ENCODE results near the gene BAZ2B.

Gene BAZ2B

GRCh38 chr2:159518321-159519005 is 97.9 kb downstream of the BAZ2B start:
- Histone ChIP-seq H3K27me3 (no peaks in the 10 kb centered on the region), H3K4me3 (no peak overlapping the region), H3K9me3 (replicated peaks in 1 of 11) (0 out of 22 replicates have a peak, but pooled peaks cover 0 to 6% (median 2%) of the 10 kb centered on the region in 11 experiments), H3K36me3 (peaks cover 0 to 7% (median 0%) of the 10 kb centered on the region in 11 experiments; a peak in 1 of 22 replicates), H3K27ac (no peak overlapping the region), H3K4me2 (no peak overlapping the region), H4K20me1 (peaks cover 0 to 15% (median 0%) of the 10 kb centered on the region in 11 experiments; a peak in 2 of 22 replicates), H3K4me1 (peaks cover 0 to 29% (median 9%) of the 10 kb centered on the region in 10 experiments; a peak in 13 of 20 replicates), H3K9ac (no peak overlapping the region)
- no peak for TF ChIP-seq Cebpa-rat (IDR thresholded peaks at IDR 0.05)

- 0 out of 22 replicates have a peak, but pooled peaks cover 0 to 6% (median 2%) of the 10 kb centered on the region in 11 experiments for H3K9me3 ChIP-seq (replicated peaks in 1 of 11)
- H3K9ac ChIP-seq: peak overlapping the region in 6 of 11 experiments; percentile 2 to 62 (median 36); a peak in 6 of 22 replicates
- no peaks in the 10 kb centered on the region for H3K27me3 ChIP-seq
- peaks cover 0 to 29% (median 9%) of the 10 kb centered on the region in 10 experiments; a peak in 13 of 20 replicates for H3K4me1 ChIP-seq
- no peak for TF ChIP-seq Cebpa-rat (IDR thresholded peaks at IDR 0.05)
- H3K36me3 ChIP-seq: 0 out of 22 replicates have a peak, but pooled peaks cover 0 to 7% (median 0%) of the 10 kb centered on the region in 11 experiments
- H3K27ac ChIP-seq: peak overlapping the region in 9 of 11 experiments; percentile 7 to 67 (median 40); a peak in 14 of 22 replicates
- peaks cover 0 to 22% (median 0%) of the 10 kb centered on the region in 11 experiments; a peak in 2 of 22 replicates for H4K20me1 ChIP-seq
- no peak overlapping the region; a peak in 1 of 20 replicates for H3K4me3 ChIP-seq
- peak overlapping the region; percentile 10 to 69 (median 41); a peak in 16 of 22 replicates for H3K4me2 ChIP-seq
Observed at GRCh38 chr2:159516241-159516758, 100.0 kb downstream of the BAZ2B start.

GRCh38 chr2:159515441-159515840 is 100.9 kb downstream of the BAZ2B start:
- Histone ChIP-seq H3K36me3 (0 out of 22 replicates have a peak, but pooled peaks cover 0 to 7% (median 0%) of the 10 kb centered on the region in 11 experiments), H3K4me1 (peaks cover 0 to 29% (median 9%) of the 10 kb centered on the region in 10 experiments; a peak in 13 of 20 replicates), H3K9ac (no peak overlapping the region; a peak in 1 of 22 replicates), H3K27ac (peak overlapping the region in 3 of 11 experiments; percentile 29 to 65 (median 54); a peak in 5 of 22 replicates), H3K4me3 (no peak overlapping the region), H4K20me1 (peaks cover 0 to 23% (median 0%) of the 10 kb centered on the region in 11 experiments; a peak in 2 of 22 replicates), H3K4me2 (peak overlapping the region in 4 of 11 experiments; percentile 33 to 67 (median 62); a peak in 5 of 22 replicates), H3K9me3 (replicated peaks in 1 of 11) (0 out of 22 replicates have a peak, but pooled peaks cover 0 to 6% (median 2%) of the 10 kb centered on the region in 11 experiments), H3K27me3 (no peaks in the 10 kb centered on the region)
- TF ChIP-seq Cebpa-rat (IDR thresholded peaks at IDR 0.05): no peak

- Histone ChIP-seq H3K9me3 (replicated peaks in 1 of 11) (no peaks in the 10 kb centered on the region), H3K4me1 (peaks cover 0 to 33% (median 9%) of the 10 kb centered on the region in 10 experiments; a peak in 13 of 20 replicates), H3K27me3 (no peaks in the 10 kb centered on the region), H3K4me2 (no peak overlapping the region), H3K9ac (no peak overlapping the region), H3K4me3 (no peak overlapping the region), H3K36me3 (no peaks in the 10 kb centered on the region), H4K20me1 (peaks cover 0 to 28% (median 0%) of the 10 kb centered on the region in 11 experiments; a peak in 2 of 22 replicates), H3K27ac (no peak overlapping the region)
- TF ChIP-seq Cebpa-rat (IDR thresholded peaks at IDR 0.05): no peak
Observed at GRCh38 chr2:159513745-159514144, 102.6 kb downstream of the BAZ2B start.

DNA sequence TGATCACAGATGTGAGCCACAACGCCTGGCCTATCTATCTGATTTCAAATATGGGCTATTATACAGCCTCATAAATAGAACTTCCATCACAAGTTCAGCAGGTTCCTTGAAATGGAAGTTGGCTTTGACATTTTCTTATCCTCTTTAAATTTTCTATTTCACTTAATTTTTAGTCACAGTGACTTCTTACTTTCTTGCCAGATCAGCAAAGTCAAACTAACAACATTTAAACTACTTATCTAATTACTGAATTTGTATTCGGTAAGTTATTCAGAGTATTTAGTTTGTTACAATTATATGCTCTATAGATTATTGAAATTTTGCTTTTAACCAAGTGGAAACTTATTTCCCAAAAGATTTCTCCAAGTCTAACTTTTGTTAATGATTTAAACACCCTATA is 108.2 kb downstream of the BAZ2B start:
- no peak overlapping the region for H3K4me2 ChIP-seq
- no peaks in the 10 kb centered on the region for H3K9me3 ChIP-seq (replicated peaks in 1 of 11)
- H3K27me3 ChIP-seq: no peaks in the 10 kb centered on the region
- no peak for TF ChIP-seq Cebpa-rat (IDR thresholded peaks at IDR 0.05)
- no peaks in the 10 kb centered on the region for H3K36me3 ChIP-seq
- peaks cover 0 to 43% (median 0%) of the 10 kb centered on the region in 11 experiments; a peak in 3 of 22 replicates for H4K20me1 ChIP-seq
- no peak overlapping the region for H3K9ac ChIP-seq
- peaks cover 0 to 19% (median 0%) of the 10 kb centered on the region in 10 experiments; a peak in 7 of 20 replicates for H3K4me1 ChIP-seq
- H3K4me3 ChIP-seq: no peak overlapping the region
- no peak overlapping the region for H3K27ac ChIP-seq

GRCh38 chr2:159506764-159507440 is 109.4 kb downstream of the BAZ2B start:
- Histone ChIP-seq H3K9ac (no peak overlapping the region), H3K4me1 (peaks cover 0 to 19% (median 0%) of the 10 kb centered on the region in 10 experiments; a peak in 7 of 20 replicates), H3K4me2 (peak overlapping the region in 2 of 11 experiments; percentile 14 to 28; a peak in 4 of 22 replicates), H4K20me1 (peaks cover 0 to 35% (median 0%) of the 10 kb centered on the region in 11 experiments; a peak in 3 of 22 replicates), H3K27ac (no peak overlapping the region), H3K27me3 (no peaks in the 10 kb centered on the region), H3K4me3 (no peak overlapping the region), H3K36me3 (no peaks in the 10 kb centered on the region; a peak in 1 of 22 replicates), H3K9me3 (replicated peaks in 1 of 11) (peaks cover 0 to 6% (median 5%) of the 10 kb centered on the region in 11 experiments; a peak in 9 of 22 replicates)
- TF ChIP-seq Cebpa-rat (IDR thresholded peaks at IDR 0.05): no peak

DNA sequence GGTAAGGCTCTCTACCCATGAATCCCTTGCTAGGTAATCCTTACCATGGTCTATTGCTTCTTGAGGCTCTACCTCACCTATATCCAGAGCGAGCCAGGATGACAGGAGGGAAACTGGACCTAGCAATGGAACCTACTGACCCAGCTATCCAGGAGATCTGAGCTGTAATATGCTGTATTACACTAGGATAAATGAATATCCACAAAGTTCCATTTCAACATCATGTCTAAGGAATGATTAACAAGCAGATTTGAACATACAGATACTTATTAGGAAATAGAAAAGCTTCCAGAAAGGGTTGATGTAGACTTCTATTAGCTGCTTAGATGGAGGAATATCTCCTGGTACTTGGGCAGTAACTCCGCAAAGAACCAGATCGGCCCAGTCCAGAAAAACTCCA is 110.1 kb downstream of the BAZ2B start:
- no peaks in the 10 kb centered on the region for H3K27me3 ChIP-seq
- H3K4me2 ChIP-seq: no peak overlapping the region
- peaks cover 0 to 10% (median 6%) of the 10 kb centered on the region in 11 experiments; a peak in 9 of 22 replicates for H3K9me3 ChIP-seq (replicated peaks in 1 of 11)
- no peak overlapping the region for H3K27ac ChIP-seq
- H3K36me3 ChIP-seq: no peaks in the 10 kb centered on the region; a peak in 1 of 22 replicates
- H3K9ac ChIP-seq: no peak overlapping the region
- peaks cover 0 to 35% (median 0%) of the 10 kb centered on the region in 11 experiments; a peak in 3 of 22 replicates for H4K20me1 ChIP-seq
- H3K4me3 ChIP-seq: no peak overlapping the region
- peaks cover 0 to 19% (median 0%) of the 10 kb centered on the region in 10 experiments; a peak in 7 of 20 replicates for H3K4me1 ChIP-seq
- no peak for TF ChIP-seq Cebpa-rat (IDR thresholded peaks at IDR 0.05)

GRCh38 chr2:159505196-159505595 is 111.2 kb downstream of the BAZ2B start:
- H3K27me3 ChIP-seq: no peaks in the 10 kb centered on the region
- H3K4me1 ChIP-seq: peaks cover 0 to 17% (median 0%) of the 10 kb centered on the region in 10 experiments; a peak in 7 of 20 replicates
- no peak for TF ChIP-seq Cebpa-rat (IDR thresholded peaks at IDR 0.05)
- peaks cover 0 to 6% (median 5%) of the 10 kb centered on the region in 11 experiments; a peak in 16 of 22 replicates for H3K36me3 ChIP-seq
- no peak overlapping the region for H3K27ac ChIP-seq
- peaks cover 5 to 16% (median 12%) of the 10 kb centered on the region in 11 experiments for H3K9me3 ChIP-seq (replicated peaks in 1 of 11)
- H3K9ac ChIP-seq: no peak overlapping the region
- H3K4me2 ChIP-seq: no peak overlapping the region
- no peak overlapping the region for H3K4me3 ChIP-seq
- peaks cover 0 to 31% (median 0%) of the 10 kb centered on the region in 11 experiments; a peak in 3 of 22 replicates for H4K20me1 ChIP-seq
